CD4-positive, alpha-beta T cell treated with Interleukin-15 for 1 hour (primary cell): Measurements from ENCODE around the gene ATP8A2.
"Not testable (repeated sequence)": the region's sequence is repeated elsewhere in the genome, so short reads cannot be mapped to it uniquely, and the experiment has no call there.

Experiments used
- DNase-seq: peaks from one replicate; pipeline ENCODE4 v3.0.0-alpha.2; 2020

The ATP8A2 gene

GRCh38 chr13:25371875-25372283 is at the start of gene ATP8A2:
Gene ATP8A2, plus strand, starts transcription at chr13:25371974. Its CDS starts 239 bp downstream, at chr13:25372213.
- no peak for DNase-seq

GRCh38 chr13:25324100-25324499 is 47.7 kb upstream of the ATP8A2 start:
- DNase-seq: no peak

- DNase-seq: no peak
Measured at GRCh38 chr13:25329706-25330105, 42.1 kb upstream of the ATP8A2 start.

GRCh38 chr13:25330541-25330940 is 41.2 kb upstream of the ATP8A2 start:
- no peak for DNase-seq

GRCh38 chr13:25335856-25336255 is 35.9 kb upstream of the ATP8A2 start:
- DNase-seq: no peak

- no peak for DNase-seq
Measured at GRCh38 chr13:25345576-25345975, 26.2 kb upstream of the ATP8A2 start.

- DNase-seq: no peak
Measured at GRCh38 chr13:25347151-25347550, 24.6 kb upstream of the ATP8A2 start.

GRCh38 chr13:25351404-25351803 is 20.4 kb upstream of the ATP8A2 start:
- DNase-seq: no peak

DNA sequence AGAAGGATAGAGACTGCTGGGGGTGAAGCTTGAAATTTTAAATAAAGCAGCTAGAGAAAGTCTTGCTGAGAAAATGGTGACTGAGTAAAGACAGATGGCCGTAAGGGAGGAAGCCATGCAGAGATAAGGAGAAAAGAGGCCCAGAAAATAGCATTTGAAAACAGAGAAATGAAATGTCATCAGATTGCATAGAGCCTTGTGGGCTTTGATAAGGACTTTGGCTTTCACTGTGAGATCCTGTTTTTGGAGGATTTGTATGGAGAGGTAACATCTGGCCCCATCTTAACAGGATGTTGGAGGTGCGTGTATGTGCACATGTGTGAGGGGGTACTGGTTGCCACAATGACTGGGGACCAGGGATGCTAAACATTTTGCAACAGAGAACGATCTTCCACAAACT is 19.5 kb upstream of the ATP8A2 start:
- DNase-seq: no peak

DNA sequence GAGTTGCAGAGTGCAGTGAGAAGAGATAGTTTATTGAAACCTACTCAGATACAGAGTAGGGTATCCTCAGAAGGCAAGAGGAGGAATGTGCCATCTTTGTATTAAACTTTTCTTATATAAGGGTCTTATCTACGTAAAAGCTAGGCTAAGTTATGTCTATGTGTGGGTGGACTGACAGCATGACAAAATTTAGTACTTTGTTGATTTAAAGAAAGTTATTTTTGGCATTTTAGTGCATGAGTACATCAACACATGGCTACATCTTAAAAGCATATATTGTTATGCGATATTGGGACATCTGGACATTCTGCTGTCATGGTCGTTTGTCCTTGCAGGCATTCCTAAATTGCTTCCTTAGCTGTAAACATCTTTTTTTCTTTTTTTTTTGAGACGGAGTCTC is 19.0 kb upstream of the ATP8A2 start:
- DNase-seq: no peak

- no peak for DNase-seq
Measured at GRCh38 chr13:25353344-25353743, 18.4 kb upstream of the ATP8A2 start.

- no peak for DNase-seq
Measured at GRCh38 chr13:25354377-25354776, 17.4 kb upstream of the ATP8A2 start.

DNA sequence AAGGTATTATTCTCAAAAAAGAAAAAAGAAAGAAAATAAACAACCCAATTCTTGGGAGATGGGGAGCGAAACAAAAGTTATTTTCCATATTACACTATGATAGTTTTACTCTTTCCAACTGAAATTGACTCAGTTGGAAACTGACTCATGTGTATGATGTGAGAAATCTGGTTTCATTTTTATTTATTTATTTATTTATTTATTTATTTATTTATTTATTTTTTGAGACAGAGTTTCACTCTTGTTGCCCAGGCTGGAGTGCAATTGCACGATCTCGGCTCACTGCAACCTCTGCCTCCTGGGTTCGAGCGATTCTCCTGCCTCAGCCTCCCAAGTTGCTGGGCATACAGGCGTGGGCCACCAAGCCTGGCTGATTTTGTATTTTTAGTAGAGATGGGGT is 11.3 kb upstream of the ATP8A2 start:
- DNase-seq: not testable (repeated sequence)

- DNase-seq: no peak
Measured at GRCh38 chr13:25365720-25366235, 6.0 kb upstream of the ATP8A2 start.

- DNase-seq: no peak
Measured at GRCh38 chr13:25371158-25371874, 458 bp upstream of the ATP8A2 start.

DNA sequence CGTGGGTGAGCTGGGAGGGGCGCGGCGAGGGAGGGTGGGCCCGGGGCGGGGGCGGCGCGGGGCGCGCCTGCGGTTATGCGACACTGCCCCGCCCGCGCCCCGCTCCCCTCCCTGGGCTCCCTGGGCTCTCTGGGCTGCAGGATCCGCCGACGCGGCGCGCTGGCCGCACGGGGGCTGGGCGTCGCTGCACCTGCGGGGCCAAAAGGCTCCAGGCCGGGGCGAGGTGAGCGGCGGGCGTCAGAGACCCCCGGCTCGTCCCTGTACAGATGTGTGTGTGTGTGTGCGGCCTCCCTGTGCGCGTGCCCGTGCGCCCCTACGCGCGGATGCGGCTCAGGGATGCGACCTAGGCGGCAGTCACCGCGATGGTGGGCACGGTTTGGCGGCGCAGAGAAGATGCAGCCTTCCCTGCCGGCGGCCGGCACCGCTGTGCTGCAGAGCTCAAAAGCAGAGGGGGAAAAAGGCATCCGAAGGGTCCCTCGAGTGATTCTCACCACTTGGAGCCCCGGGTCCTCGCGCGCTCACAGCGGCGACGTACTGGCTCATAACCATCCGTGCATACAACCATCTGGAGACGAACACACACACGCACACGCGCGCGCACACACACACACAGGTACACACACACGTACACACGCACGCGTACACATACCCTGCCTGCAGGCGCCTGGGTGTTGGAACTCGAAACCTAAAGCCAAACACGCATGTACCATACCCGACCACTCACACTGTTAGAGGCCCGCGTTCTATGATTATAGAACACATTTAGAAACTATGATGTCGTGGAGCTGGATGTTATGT is 709 bp downstream of the ATP8A2 start:
- no peak for DNase-seq

DNA sequence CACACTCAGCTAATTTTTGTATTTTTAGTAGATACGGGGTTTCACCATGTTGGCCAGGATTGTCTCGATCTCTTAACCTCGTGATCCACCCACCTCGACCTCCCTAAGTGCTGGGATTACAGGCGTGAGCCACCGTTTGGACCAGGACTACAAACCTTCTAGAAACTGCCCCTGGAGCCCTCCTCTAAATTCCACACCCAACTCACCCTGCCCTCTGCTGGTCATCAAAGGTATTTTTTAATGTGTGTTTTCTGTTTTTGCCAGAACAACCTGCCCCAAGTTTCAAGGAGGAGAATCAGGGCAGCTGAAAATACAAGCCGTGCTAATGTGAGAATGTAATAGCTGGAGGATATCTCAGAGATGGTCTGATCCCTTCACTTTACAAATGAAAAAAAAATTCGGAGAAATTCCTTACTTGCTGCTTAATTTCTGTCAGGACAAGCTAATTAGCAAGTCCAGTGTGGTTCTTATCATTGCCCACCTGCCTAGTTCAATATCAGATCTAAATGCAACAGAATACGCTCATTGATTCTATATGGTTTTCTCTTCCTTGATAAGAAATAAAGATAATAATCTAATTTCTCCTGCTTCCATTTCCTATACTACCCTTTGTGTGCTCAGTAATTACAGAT is 4.1 kb downstream of the ATP8A2 start:
- DNase-seq: no peak

DNA sequence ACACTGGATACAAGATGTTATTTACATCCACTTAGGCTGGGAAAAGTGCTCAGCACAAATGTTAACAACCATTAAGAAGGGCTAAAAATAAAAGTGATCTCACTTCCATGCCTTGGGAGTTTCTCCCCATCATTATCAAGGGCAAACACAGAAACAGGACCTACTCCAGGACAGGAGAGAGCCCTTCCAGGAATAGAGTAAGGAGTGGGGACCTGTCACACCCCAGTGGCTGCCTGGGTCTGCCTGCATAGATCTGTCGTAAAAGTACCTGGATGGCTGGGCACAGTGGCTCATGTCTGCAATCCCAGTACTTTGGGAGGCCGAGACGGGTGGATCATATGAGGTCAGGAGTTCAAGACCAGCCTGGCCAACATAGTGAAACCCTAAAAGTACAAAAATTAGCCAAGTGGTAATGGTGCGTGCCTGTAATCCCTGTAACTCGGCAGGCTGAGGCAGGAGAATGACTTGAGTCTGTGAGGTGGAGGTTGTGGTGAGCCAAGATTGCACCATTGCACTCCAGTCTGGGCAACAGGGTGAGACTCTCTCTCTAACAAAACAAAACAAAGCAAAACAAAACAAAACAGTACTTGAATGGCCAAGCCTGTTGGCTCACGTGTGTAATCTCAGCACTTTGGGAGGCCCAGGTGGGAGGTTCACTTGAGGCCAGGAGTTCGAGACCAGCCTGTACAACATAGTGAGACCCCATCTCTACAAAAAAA is 5.6 kb downstream of the ATP8A2 start:
- no peak for DNase-seq

DNA sequence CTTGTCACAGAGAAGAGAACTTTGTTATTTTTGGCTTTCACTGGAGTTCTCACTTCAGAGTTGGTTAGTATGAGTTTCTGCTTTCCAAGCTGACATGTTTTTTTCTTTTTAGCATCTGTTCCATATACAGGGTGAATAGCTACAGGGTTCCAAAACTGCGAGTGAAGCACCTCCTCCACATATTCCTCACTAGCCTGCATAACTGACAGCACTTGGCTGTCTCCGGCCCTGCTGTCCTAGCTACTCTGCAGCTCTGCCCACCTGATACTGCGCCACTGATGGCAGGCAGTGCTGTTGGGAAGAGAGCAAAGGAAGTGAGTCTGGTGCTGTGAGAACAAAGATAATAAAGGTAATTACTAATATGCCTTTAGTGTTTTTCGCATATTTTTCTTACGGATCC is 6.8 kb downstream of the ATP8A2 start:
- DNase-seq: no peak

DNA sequence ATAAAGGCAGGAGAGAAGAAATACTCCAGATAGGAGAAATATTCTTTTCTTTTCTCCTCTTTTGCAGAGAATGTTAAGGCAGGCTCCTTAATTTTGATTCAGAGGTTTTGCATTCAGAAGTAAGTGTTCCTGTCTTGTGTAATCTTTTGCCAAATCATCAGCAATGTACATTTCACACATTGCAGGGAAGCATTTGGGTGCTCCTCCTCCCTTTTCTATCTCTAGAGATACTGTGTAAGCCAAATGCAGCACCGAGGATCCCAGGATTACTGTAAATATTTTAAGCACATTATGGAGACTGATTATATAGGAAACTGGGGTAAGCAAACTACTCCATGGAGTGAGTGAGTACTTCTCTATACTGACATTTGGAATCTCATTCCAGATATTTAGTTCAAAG is 7.2 kb downstream of the ATP8A2 start:
- DNase-seq: no peak

DNA sequence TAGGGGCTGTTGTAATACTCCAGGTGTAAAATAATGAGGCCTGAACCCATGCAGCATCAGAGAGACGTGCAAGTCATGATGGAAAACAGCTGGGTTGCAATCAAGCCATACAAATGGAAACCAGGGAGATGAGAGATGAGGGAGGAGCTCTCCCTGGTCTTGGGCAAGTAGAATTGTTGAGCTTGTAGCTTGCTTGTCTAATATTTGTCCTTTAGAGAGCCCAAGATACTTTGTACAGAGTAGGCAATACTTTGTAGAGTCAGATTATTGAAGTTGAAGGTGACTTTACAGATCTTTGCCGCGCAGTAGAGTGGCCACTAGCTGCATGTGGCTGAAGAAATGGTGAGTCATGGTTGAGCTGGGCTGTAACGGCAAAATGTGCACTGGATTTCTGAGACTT is 8.3 kb downstream of the ATP8A2 start:
- no peak for DNase-seq

DNA sequence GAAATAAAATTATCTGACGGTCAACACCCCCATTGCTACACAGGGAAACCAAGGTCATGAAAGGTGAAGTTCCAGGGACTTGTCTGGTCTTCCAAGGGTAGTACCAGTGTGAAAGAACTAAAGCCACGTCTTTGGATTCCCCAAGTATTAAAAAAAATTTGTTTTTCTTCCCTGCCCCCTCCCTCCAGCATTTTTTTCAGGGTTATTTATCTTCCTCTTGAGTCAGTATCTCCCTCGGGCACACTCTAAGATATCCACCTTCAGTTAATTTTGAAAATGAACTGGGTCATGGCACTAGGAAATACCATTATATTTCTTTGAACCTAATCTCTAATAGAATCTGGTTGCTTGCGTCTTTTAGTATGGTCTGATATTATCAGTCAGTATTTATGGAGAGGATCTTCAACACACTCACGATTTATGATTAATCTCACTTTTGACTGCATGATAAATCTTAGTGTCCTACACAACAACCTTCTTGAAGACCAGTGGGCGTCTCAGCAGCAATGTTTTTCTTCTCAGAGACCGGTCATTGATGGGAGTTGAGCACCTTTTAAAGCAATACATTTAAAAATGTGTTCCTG is 9.1 kb downstream of the ATP8A2 start:
- no peak for DNase-seq
